Subcutaneous adipose tissue (tissue), 4 donors: ENCODE data around the gene AIFM1. TPM values are rescaled to one million over a fixed set of nuclear protein-coding genes. Genes with fewer than 3 reads are reported as not detected.

Experiments used
- CTCF ChIP-seq: fragments of 450-650 bp; IDR thresholded peaks from one replicate; pipeline ENCODE4 v1.5.1; 2016; ENCODE audit warnings: low read depth, mild to moderate bottlenecking, control low read depth, antibody characterized with exemption, moderate library complexity
- total RNA-seq, 4 donors: library from RNA; depleted of rRNA; stranded (reverse); fragments of >200 nt; gene quantifications; one replicate each; pipeline ENCODE4 v1.1.0, GENCODE V29; 2016

The AIFM1 gene
- total RNA-seq, 4 donors from 2014 or later: 19.8 to 26.4 (median 22.4) TPM

DNA sequence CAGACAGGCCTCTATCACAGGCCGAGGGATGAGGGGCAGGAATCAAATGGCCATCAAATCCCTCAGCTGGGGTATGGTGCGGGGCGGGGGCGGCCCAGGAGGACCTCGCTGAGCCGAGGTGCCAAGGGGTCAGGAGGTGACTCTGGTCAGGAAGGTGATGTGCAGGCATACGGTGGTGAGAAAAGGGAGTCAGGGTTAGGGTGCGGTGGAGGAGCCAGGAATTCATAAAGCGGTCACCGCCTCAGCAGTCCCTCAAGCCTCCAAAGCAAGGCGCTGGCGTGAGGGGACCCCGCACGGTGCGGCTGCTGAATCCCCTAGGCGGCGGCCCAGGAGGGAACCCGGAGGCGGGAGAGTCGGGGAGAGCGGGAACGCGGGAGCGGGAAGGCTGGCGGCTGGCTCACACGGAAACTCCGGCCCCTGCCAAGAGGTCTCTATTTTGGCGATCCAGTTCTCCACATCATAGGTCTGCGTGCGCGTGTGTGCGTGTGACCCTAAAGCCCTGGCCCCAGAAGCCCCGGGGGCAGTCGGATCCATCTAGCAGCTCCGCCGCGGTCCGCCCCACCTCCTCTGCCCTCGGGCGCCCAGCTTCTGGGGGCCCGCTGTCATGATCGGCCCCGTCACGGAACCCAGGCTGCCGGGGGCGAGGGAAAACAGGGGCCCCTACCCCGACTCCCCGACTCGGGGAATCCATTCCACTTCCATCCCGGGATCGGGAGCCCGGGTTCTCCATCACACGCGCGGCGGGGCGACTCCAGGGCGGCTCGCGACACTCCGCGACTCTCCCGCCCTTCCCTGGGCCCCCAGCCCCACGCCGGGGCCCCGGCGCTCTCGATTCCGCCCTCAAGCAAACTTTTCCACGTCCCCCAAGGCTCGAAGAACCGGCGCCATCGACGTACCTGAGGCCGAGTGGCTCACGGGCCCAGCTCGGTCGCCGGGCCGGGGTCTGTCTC lies 55.9 kb downstream of the AIFM1 start:
- TF ChIP-seq CTCF: no peak

DNA sequence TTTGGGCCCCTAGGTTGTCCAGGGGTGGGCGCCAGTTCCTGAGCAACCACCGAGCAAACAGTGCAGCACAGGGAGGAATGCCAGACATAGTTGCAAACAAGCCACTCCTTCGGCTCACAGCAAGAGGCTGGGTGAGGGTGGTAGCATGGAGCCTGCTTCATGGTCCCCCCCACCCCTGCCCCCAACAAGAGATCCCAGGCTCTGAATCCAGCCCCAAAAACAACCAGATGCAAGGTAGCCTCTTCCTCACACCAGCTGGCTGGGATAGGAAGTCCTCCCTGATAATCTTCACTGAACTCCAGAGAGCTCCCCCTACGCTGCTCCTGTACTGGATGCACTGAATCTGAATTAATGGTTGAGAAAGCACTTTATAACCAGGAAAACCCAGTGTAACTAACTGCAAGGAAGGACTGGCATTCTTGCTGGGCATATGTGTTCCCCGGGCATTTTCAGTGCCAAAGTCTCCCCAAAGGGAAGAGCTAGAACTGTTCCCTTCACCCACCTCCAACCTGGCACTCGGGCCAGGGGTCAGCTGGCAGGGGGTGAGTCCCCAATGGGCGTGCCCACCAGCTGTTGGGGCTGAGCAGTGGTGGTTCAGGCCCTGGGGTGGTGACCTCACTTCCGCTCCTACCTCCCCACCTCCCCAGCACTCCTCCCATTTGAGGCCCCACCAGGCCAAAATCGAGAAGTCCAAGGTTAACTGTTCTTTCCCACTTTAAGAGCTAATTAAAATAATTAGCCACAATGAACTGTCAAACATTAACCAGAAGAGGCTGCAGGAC lies 56.8 kb downstream of the AIFM1 start:
- TF ChIP-seq CTCF: no peak

GRCh38 chrX:130106071-130106470 lies 59.6 kb downstream of the AIFM1 start:
- TF ChIP-seq CTCF: no peak

DNA sequence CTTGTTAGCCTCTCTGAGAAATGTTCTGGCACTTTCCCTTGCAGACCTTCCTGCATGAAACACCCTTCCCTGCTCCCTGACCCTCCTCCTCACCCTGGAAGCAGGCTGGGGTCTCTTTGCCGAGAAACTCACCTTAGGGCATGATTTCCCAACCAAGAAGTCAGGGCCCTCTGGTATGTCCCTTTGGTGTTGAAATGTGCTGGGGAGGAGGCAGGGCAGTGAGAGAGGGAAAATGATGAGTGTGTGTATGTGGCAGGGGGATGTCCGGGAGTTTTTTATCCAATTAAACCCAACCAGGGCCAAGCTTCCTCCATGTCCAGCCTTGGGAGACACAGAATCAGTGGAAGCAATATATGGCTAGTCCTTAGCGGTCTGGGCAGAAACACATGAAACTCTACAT lies 60.4 kb downstream of the AIFM1 start:
- TF ChIP-seq CTCF: no peak

GRCh38 chrX:130103605-130104004 lies 62.0 kb downstream of the AIFM1 start:
- no peak for TF ChIP-seq CTCF

DNA sequence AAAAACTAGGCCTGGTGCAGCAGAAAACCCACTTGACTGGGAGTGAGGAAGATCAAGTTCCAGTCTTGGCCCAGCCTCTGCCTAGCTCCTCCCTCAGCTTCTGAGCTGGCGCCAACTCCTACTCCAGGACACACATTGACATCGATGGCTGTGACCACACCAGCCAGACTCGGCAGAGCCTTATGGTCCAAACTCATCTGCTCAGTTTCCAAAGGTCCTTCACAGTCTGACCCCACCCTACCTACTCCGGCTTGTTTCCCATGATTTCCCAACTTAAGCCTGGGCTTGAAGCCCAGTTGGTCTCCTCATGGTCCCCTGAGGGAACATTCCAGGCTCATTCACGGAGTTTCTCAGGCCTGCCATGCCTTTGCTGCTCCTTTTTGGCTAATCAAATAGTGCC lies 65.5 kb downstream of the AIFM1 start:
- no peak for TF ChIP-seq CTCF

- TF ChIP-seq CTCF: no peak
These were observed 67.5 kb downstream of the AIFM1 start for GRCh38 chrX:130098210-130098552.
